Vagina (tissue), 2 donors: ENCODE data around the gene PRUNE1. TPM values are rescaled to one million over a fixed set of nuclear protein-coding genes. Genes with fewer than 3 reads are reported as not detected.
A peak's percentile ranks its signal among the peaks of the same experiment; 100 is the strongest.

ENCODE experiments used
- DNase-seq, 2 donors: peaks; one replicate each; pipeline ENCODE4 v3.0.0-alpha.2; 2017; ENCODE audit errors: extremely low spot score in 2 of 2
- H3K27ac ChIP-seq: fragments of 200-600 bp; sonication (generic); one replicate; pipeline ENCODE4 v1.5.1; 2019
- H3K27me3 ChIP-seq: fragments of 200-600 bp; sonication (generic); one replicate; pipeline ENCODE4 v1.5.1; 2019
- H3K36me3 ChIP-seq, 2 donors: fragments of 200-600 bp; sonication (generic); one replicate each; pipeline ENCODE4 v1.5.1; 2017 to 2019
- H3K4me1 ChIP-seq: fragments of 200-600 bp; sonication (generic); one replicate; pipeline ENCODE4 v1.5.1; 2019
- H3K4me3 ChIP-seq, 2 donors: fragments of 200-600 bp; sonication (generic); 1 replicate in 1 of 2; 2 replicates in 1 of 2; pipeline ENCODE4 v1.5.1; 2016 to 2019
- H3K9me3 ChIP-seq: fragments of 200-600 bp; sonication (generic); one replicate; pipeline ENCODE4 v1.5.1; 2019
- POLR2A ChIP-seq, 2 donors: fragments of 450-650 bp; IDR thresholded peaks; one replicate each; pipeline ENCODE4 v1.6.1; 2017; ENCODE audit warnings: antibody characterized with exemption in 2 of 2, mild to moderate bottlenecking in 2 of 2, moderate library complexity in 2 of 2
- POLR2AphosphoS5 ChIP-seq, 2 donors: sonication (generic); formaldehyde crosslinking; IDR thresholded peaks; one replicate each; pipeline ENCODE4 v1.9.0; 2017; ENCODE audit warnings: antibody characterized with exemption in 2 of 2, mild to moderate bottlenecking in 2 of 2, low read depth in 1 of 2; ENCODE audit not compliant: insufficient read depth in 1 of 2
- intact Hi-C: fragments of 100-400 bp; cut with DNase I; formaldehyde crosslinking; loops from one replicate; pipeline ENCODE4 v1.15.1; 2023
- total RNA-seq: library from RNA; depleted of rRNA; stranded (reverse); fragments of >200 nt; gene quantifications from one replicate; pipeline ENCODE4 v1.2.3, GENCODE V29; 2016
- TF ChIP-seq, protein P1 (sequence below), 3 experiments: fragments of 450-650 bp in 2 of 3; fragments of 200-600 bp in 1 of 3; sonication (generic) in 1 of 3; IDR thresholded peaks; one replicate each; pipeline ENCODE4 v1.5.1; 2017 to 2019; ENCODE audit warnings: antibody characterized with exemption in 3 of 3, mild to moderate bottlenecking in 2 of 3, moderate library complexity in 2 of 3

The PRUNE1 gene
- total RNA-seq, 1 donor from 2014 or later, result 25.5 TPM

DNA sequence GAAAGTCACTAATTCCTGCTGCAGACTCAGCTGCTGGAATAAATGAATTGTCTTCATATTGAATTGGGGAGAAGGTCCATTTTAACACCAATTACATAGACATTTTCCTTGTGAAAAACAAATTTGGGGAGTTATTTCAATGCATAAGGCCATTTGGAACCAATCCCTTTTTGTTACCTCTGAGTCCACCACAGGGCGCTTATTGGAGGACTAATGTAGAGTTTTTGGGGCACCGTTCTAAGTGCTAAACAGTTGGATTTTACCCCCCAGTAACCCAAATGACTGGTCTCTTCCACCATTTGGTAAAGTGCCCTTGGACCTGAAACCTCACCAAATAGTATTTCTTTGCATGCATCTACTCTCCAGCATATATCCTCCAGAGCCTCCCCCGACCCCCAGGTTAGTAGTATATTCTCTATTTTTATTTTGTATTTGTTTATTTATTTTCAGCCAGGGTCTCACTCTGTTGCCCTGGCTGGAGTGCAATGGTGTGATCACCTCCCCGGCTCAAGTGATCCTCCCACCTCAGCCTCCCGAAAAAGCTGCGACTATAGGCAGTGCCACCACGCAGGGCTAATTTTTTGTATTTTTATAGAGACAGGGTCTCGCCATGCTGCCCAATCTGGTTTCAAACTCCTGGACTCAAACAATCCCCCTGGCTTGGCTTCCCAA, 1.6 kb downstream of the PRUNE1 start:
- H3K27me3 ChIP-seq, result no peaks in the 10 kb centered on the region
- TF ChIP-seq POLR2A (IDR thresholded peaks at IDR 0.05) (no peak), POLR2AphosphoS5 (IDR thresholded peaks at IDR 0.05; ENCODE audit: insufficient read depth in 1 of 2, low read depth in 1 of 2) (no peak)
- TF ChIP-seq, protein P1, sequence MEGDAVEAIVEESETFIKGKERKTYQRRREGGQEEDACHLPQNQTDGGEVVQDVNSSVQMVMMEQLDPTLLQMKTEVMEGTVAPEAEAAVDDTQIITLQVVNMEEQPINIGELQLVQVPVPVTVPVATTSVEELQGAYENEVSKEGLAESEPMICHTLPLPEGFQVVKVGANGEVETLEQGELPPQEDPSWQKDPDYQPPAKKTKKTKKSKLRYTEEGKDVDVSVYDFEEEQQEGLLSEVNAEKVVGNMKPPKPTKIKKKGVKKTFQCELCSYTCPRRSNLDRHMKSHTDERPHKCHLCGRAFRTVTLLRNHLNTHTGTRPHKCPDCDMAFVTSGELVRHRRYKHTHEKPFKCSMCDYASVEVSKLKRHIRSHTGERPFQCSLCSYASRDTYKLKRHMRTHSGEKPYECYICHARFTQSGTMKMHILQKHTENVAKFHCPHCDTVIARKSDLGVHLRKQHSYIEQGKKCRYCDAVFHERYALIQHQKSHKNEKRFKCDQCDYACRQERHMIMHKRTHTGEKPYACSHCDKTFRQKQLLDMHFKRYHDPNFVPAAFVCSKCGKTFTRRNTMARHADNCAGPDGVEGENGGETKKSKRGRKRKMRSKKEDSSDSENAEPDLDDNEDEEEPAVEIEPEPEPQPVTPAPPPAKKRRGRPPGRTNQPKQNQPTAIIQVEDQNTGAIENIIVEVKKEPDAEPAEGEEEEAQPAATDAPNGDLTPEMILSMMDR (IDR thresholded peaks at IDR 0.05), result no peak
- no peak for DNase-seq
- no peaks in the 10 kb centered on the region for H3K9me3 ChIP-seq
- peaks cover 57% of the 10 kb centered on the region for H3K4me1 ChIP-seq
- peak overlapping the region; percentile 70 to 85 for H3K4me3 ChIP-seq
- no peaks in the 10 kb centered on the region for H3K36me3 ChIP-seq
- intact Hi-C loops, result no loop called here
- peak overlapping the region; percentile 93 for H3K27ac ChIP-seq

DNA sequence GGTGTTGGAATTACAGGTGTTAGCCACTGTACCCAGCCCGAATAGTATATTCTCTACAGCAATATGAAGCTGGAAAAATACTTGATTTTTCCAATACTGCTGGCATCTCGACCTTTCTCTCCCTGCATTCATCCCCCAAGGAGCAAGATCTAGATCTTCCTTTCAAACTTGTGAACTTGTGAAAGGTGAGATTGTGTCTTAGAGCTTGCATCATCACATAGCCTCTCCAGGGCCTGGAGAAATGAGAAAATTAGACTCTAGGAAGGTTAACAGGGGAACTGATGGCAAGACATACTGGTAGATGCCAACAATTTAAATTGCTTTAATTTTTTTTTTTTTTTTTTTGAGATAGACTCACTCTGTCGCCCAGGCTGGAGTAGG, 2.1 kb downstream of the PRUNE1 start:
- no peaks in the 10 kb centered on the region for H3K27me3 ChIP-seq
- DNase-seq, result no peak
- H3K4me3 ChIP-seq, result no peak overlapping the region
- peaks cover 51% of the 10 kb centered on the region for H3K4me1 ChIP-seq
- TF ChIP-seq, protein P1 (IDR thresholded peaks at IDR 0.05), result no peak
- H3K36me3 ChIP-seq, result no peaks in the 10 kb centered on the region
- H3K9me3 ChIP-seq, result no peaks in the 10 kb centered on the region
- intact Hi-C loops, result no loop called here
- no peak overlapping the region for H3K27ac ChIP-seq

DNA sequence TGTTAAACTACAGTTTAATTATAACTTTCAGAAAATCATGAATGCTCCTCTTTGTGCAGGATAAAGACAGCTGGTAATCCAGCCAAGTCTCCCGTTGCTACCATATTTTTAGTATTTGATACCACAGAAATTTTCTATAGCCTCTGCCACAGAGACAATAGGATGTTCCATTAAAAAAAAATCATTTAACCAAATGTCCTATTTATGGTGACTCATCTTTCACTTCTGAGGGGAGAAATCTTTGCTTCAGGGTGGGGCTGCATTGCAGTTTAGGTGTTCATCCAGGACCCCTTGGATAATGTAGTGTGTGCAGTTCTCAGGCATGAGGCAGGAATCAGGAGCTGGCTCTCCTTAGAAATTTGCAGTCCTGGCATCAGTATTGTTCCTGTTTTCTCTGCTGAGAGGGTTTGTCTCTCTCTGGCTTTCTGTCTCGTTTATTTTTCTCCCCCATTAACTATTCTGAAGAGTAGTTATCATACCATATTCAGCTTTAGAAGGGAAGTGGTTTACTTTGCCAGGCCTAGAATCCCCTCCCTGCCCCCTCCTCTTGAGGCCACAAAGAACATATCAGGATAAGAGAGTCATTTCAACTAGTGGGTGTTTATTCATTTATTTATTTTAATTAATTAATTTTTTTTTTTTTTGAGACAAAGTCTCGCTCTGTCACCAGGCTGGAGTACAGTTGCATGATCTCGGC, 3.1 kb downstream of the PRUNE1 start:
- no peaks in the 10 kb centered on the region for H3K36me3 ChIP-seq
- H3K27me3 ChIP-seq, result no peaks in the 10 kb centered on the region
- H3K4me1 ChIP-seq, result peaks cover 43% of the 10 kb centered on the region
- no peak overlapping the region for H3K4me3 ChIP-seq
- TF ChIP-seq POLR2A (IDR thresholded peaks at IDR 0.05) (no peak), POLR2AphosphoS5 (IDR thresholded peaks at IDR 0.05; ENCODE audit: insufficient read depth in 1 of 2, low read depth in 1 of 2) (no peak)
- TF ChIP-seq, protein P1 (IDR thresholded peaks at IDR 0.05), result no peak
- H3K9me3 ChIP-seq, result no peaks in the 10 kb centered on the region
- H3K27ac ChIP-seq, result no peak overlapping the region
- intact Hi-C loops, result no loop called here
- DNase-seq, result no peak

DNA sequence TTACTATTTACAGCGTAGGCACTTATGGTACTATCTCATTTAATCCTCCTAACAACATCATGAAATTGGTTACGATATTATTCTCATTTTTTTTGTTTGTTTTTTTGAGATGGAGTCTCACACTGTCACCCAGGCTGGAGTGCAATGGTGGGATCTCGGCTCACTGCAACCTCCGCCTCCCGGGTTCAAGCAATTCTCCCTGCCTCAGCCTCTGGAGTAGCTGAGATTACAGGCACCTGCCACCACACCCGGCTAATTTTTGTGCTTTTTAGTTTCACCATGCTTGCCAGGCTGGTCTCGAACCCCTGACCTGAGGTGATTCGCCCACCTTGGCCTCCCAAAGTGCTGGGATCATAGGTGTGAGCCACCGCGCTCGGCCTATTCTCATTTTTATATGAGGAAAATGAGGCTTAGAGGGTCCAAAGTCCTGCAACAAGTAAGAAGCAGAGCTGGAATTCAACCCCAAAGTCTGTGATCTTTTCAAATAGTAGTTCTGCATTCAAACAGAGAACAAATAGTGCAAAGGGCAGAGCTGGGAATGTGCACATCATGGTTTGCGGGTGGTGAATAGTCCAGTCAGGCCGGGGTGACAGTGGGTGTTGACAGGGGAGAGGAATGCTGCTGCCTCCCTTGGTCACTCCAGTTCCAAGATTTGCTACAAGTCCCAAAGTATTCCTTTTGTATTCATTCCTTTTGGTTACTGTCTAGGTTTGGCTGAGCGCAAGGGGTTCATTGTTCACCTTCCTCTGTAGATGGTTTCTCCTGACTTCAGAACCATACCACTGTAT, 4.6 kb downstream of the PRUNE1 start:
- peaks cover 32% of the 10 kb centered on the region for H3K4me1 ChIP-seq
- no peak overlapping the region for H3K4me3 ChIP-seq
- H3K27me3 ChIP-seq, result no peaks in the 10 kb centered on the region

More for the DNA sequence above, 4.6 kb downstream of the PRUNE1 start:
- TF ChIP-seq POLR2A (IDR thresholded peaks at IDR 0.05), result no peak
- TF ChIP-seq, protein P1 (IDR thresholded peaks at IDR 0.05), result no peak
- TF ChIP-seq POLR2AphosphoS5 (IDR thresholded peaks at IDR 0.05; ENCODE audit: insufficient read depth in 1 of 2, low read depth in 1 of 2), result no peak
- Histone ChIP-seq H3K27ac (no peak overlapping the region), H3K9me3 (no peaks in the 10 kb centered on the region), H3K36me3 (peaks cover 0 to 3% of the 10 kb centered on the region in 2 donors)
- DNase-seq, result no peak
- intact Hi-C loops, result no loop called here
